ENCODE measurements around the gene ACSF3.

The ACSF3 gene

DNA sequence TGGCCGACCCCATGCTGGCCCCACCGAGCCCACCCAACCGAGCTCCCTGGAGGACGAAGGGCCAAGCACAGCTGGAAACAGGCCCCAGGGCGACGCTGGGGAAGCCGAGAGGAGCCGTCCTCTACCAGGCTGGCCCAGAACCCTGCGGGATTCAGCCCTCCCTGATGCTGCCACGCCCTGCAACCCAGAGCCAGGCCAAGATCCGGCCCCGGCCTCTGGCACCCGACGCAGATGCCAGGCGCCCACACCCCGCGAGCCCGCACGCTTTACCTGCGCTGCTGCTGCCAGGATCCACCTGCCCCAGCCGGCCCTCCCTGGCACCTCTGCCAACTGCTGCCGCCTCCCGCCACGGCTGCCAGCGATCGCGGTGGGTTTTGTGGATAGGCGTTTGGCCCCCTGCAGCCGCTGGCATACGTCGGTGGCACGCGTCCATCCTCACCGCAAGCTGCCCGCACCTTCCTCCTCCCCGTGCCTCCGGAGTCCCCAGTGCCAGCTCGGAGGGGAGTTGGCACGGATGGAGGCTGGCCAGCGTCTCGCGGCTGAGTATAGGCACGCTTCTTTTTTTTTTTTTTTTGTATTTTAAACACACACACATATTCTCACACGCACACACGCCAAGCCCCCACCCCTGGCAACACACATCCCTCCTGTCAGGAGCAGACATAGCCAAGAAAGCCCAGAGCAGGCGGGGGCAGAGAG, 41.3 kb upstream of the ACSF3 start:
- DNase-seq (ENCODE audit: low read depth) = no peak
- H3K4me3 ChIP-seq (ENCODE audit: low read depth, low read length) = peak overlapping the region; percentile 55
- TF ChIP-seq, protein P1, sequence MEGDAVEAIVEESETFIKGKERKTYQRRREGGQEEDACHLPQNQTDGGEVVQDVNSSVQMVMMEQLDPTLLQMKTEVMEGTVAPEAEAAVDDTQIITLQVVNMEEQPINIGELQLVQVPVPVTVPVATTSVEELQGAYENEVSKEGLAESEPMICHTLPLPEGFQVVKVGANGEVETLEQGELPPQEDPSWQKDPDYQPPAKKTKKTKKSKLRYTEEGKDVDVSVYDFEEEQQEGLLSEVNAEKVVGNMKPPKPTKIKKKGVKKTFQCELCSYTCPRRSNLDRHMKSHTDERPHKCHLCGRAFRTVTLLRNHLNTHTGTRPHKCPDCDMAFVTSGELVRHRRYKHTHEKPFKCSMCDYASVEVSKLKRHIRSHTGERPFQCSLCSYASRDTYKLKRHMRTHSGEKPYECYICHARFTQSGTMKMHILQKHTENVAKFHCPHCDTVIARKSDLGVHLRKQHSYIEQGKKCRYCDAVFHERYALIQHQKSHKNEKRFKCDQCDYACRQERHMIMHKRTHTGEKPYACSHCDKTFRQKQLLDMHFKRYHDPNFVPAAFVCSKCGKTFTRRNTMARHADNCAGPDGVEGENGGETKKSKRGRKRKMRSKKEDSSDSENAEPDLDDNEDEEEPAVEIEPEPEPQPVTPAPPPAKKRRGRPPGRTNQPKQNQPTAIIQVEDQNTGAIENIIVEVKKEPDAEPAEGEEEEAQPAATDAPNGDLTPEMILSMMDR (IDR thresholded peaks at IDR 0.05; ENCODE audit: control insufficient read depth, extremely low read depth, insufficient read depth) = no peak

DNA sequence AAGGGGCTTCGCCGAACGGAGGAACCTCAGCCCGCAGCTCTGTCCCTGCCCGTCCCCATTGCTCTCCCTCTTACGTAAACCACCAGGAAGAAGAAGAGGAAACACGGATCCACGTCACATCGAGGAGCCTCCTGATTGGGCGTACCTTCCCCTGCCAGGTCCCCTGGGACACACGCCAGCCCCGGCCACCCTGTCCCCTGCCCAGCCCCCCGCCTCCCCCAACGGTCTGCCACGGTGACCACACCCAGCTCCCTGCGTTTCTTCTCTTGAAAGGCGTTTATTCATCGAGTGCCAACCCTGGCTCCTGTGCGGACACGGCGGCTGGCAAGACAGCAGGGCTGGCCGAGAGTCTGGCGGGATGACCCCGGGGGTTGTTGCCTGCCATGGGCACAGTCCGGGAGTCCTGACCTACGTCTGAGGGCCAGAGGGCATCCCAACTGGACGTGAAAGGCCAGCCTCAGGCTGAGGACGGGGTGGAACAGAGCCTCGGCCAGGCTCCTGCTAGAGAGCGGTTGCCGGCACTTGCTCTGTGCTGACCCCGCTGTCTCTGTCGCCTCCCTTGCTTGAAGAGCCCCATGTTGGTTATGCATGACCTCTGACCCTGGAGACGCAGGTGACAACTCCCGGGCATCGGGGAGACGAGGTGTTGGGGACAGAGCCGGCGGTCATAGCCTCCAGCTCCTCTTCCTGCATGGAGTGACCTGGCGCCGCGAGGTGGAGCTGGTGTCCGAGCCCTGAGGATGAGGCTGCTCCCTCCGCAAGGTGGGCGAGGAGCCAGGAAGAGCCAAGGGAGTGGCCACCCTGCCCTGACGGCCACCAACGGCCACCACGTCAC, 40.5 kb upstream of the ACSF3 start:
- DNase-seq (ENCODE audit: low read depth) = peak; percentile 47
- TF ChIP-seq, protein P1 (IDR thresholded peaks at IDR 0.05; ENCODE audit: control insufficient read depth, extremely low read depth, insufficient read depth) = peak; percentile 64
- peak overlapping the region; percentile 55 for H3K4me3 ChIP-seq (ENCODE audit: low read depth, low read length)

DNA sequence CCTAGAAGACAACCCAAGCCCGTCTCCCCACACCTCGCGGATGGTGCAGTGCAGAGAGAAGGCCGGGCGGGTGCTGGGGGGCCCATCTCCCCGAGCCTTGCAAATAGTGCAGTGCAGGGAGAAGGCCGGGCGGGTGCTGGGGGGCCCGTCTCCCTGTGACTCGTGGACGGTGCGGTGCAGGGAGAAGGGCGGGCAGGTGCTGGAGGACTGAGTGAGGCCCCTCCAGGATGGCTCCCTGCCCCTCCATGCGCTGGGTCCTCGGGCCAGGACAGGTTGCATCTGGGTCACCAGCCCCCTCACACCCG, 40.0 kb upstream of the ACSF3 start:
- TF ChIP-seq, protein P1 (IDR thresholded peaks at IDR 0.05; ENCODE audit: control insufficient read depth, extremely low read depth, insufficient read depth) = no peak
- no peak for DNase-seq (ENCODE audit: low read depth)
- no peak overlapping the region; the same call in 1 of the 2 replicates for H3K4me3 ChIP-seq (ENCODE audit: low read depth, low read length)

DNA sequence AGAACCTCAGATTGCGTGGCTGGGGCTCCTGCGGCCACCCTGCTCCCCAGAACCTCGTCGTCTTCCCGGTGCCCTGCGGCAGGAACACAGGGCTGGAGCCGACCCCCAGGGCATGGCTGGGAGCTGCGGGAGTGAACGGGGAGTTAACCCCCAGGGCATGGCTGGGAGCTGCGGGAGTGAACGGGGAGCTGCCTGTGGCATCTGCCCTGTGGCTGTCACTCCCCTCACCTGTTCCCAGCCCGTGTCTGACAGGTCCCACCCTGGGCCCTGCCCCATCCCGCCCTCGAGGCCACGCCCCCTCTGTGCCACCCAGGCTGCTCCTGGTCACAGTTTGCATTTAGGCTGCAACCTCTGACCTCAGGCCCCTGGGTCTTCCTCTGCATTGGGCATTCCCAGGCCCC, 39.4 kb upstream of the ACSF3 start:
- no peak overlapping the region for H3K4me3 ChIP-seq (ENCODE audit: low read depth, low read length)
- TF ChIP-seq, protein P1 (IDR thresholded peaks at IDR 0.05; ENCODE audit: control insufficient read depth, extremely low read depth, insufficient read depth) = no peak
- DNase-seq (ENCODE audit: low read depth) = no peak

DNA sequence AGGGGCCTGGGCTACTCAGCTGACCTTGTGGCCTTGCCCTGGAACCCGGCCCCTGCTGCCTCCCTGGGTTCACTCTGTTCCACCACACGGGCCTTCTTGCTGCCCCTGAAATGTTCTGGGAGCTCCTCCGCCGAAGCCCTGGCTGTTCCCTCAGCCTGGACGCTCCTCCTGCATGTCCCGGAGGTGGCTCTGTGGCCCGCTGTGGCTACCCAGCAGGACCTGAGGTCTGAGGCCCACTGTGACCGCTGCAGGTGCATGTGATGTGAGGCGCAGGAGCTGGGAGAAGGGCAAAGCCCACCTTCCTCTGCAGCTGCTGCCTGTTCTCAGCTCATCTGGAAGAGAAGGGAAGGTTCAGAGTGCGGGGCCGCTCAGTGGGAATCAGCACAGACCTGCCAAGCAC, 38.9 kb upstream of the ACSF3 start:
- DNase-seq (ENCODE audit: low read depth) = no peak
- H3K4me3 ChIP-seq (ENCODE audit: low read depth, low read length) = no peak overlapping the region
- TF ChIP-seq, protein P1 (IDR thresholded peaks at IDR 0.05; ENCODE audit: control insufficient read depth, extremely low read depth, insufficient read depth) = no peak

DNA sequence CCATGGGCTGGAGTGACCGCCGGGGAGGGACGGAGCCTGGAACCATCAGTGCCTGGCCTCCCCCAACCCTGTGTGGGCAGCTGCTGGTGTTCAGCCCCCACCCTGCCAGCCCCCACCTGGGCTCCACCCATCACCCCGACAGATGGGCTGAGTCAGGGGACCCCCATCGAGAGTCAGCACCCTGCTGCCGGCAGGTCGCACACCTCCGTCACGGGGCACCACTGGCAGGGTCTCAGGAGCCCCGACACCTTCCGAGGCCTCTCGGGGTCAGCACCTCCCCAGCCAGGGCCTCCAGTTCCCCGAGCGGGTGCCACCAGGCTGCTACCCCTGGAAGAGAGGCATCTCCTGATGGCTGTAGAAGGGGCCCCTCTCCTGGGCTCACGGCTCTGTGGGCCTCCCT, 38.3 kb upstream of the ACSF3 start:
- TF ChIP-seq, protein P1 (IDR thresholded peaks at IDR 0.05; ENCODE audit: control insufficient read depth, extremely low read depth, insufficient read depth) = no peak
- H3K4me3 ChIP-seq (ENCODE audit: low read depth, low read length) = no peak overlapping the region
- no peak for DNase-seq (ENCODE audit: low read depth)
